Vagina (tissue), 2 donors: ENCODE measurements around the gene PIP5K1B. TPM values are rescaled to one million over a fixed set of nuclear protein-coding genes. Genes with fewer than 3 reads are reported as not detected.

Source experiments
- DNase-seq, 2 donors: peaks; one replicate each; pipeline ENCODE4 v3.0.0-alpha.2; 2017; ENCODE audit errors: extremely low spot score in 2 of 2
- H3K27ac ChIP-seq: fragments of 200-600 bp; sonication (generic); one replicate; pipeline ENCODE4 v1.5.1; 2019
- H3K27me3 ChIP-seq: fragments of 200-600 bp; sonication (generic); one replicate; pipeline ENCODE4 v1.5.1; 2019
- H3K36me3 ChIP-seq, 2 donors: fragments of 200-600 bp; sonication (generic); one replicate each; pipeline ENCODE4 v1.5.1; 2017 to 2019
- H3K4me1 ChIP-seq: fragments of 200-600 bp; sonication (generic); one replicate; pipeline ENCODE4 v1.5.1; 2019
- H3K4me3 ChIP-seq, 2 donors: fragments of 200-600 bp; sonication (generic); 1 replicate in 1 of 2; 2 replicates in 1 of 2; pipeline ENCODE4 v1.5.1; 2016 to 2019
- H3K9me3 ChIP-seq: fragments of 200-600 bp; sonication (generic); one replicate; pipeline ENCODE4 v1.5.1; 2019
- CTCF ChIP-seq, 3 experiments: fragments of 450-650 bp in 2 of 3; fragments of 200-600 bp in 1 of 3; sonication (generic) in 1 of 3; IDR thresholded peaks; one replicate each; pipeline ENCODE4 v1.5.1; 2017 to 2019; ENCODE audit warnings: antibody characterized with exemption in 3 of 3, mild to moderate bottlenecking in 2 of 3, moderate library complexity in 2 of 3
- POLR2A ChIP-seq, 2 donors: fragments of 450-650 bp; IDR thresholded peaks; one replicate each; pipeline ENCODE4 v1.6.1; 2017; ENCODE audit warnings: antibody characterized with exemption in 2 of 2, mild to moderate bottlenecking in 2 of 2, moderate library complexity in 2 of 2
- POLR2AphosphoS5 ChIP-seq, 2 donors: sonication (generic); formaldehyde crosslinking; IDR thresholded peaks; one replicate each; pipeline ENCODE4 v1.9.0; 2017; ENCODE audit warnings: antibody characterized with exemption in 2 of 2, mild to moderate bottlenecking in 2 of 2, low read depth in 1 of 2; ENCODE audit not compliant: insufficient read depth in 1 of 2
- intact Hi-C: fragments of 100-400 bp; cut with DNase I; formaldehyde crosslinking; loops from one replicate; pipeline ENCODE4 v1.15.1; 2023
- total RNA-seq: library from RNA; depleted of rRNA; stranded (reverse); fragments of >200 nt; gene quantifications from one replicate; pipeline ENCODE4 v1.2.3, GENCODE V29; 2016

The PIP5K1B gene
- total RNA-seq, 1 donor from 2014 or later, result 2.9 TPM

GRCh38 chr9:69016191-69017096 lies 311.4 kb downstream of the PIP5K1B start:
- Histone ChIP-seq H3K4me1 (no peaks in the 10 kb centered on the region), H3K27ac (no peak overlapping the region), H3K27me3 (no peaks in the 10 kb centered on the region), H3K4me3 (no peak overlapping the region), H3K36me3 (no peaks in the 10 kb centered on the region), H3K9me3 (no peaks in the 10 kb centered on the region)
- intact Hi-C loops, result loop anchor here (5.0 kb wide), 1 partner anchor 419 kb away; no protein-coding TSS in a partner anchor
- TF ChIP-seq CTCF (IDR thresholded peaks at IDR 0.05), result no peak
- no peak for TF ChIP-seq POLR2A (IDR thresholded peaks at IDR 0.05)
- no peak for TF ChIP-seq POLR2AphosphoS5 (IDR thresholded peaks at IDR 0.05; ENCODE audit: insufficient read depth in 1 of 2, low read depth in 1 of 2)
- DNase-seq, result no peak

GRCh38 chr9:69018737-69019136 lies 313.7 kb downstream of the PIP5K1B start:
- TF ChIP-seq POLR2AphosphoS5 (IDR thresholded peaks at IDR 0.05; ENCODE audit: insufficient read depth in 1 of 2, low read depth in 1 of 2) (no peak), POLR2A (IDR thresholded peaks at IDR 0.05) (no peak), CTCF (IDR thresholded peaks at IDR 0.05) (no peak)
- H3K9me3 ChIP-seq, result no peaks in the 10 kb centered on the region
- intact Hi-C loops, result loop anchor here (5.0 kb wide), 1 partner anchor 421 kb away; no protein-coding TSS in a partner anchor
- no peaks in the 10 kb centered on the region for H3K27me3 ChIP-seq
- no peaks in the 10 kb centered on the region for H3K4me1 ChIP-seq
- no peak overlapping the region for H3K4me3 ChIP-seq
- no peaks in the 10 kb centered on the region for H3K36me3 ChIP-seq
- H3K27ac ChIP-seq, result no peak overlapping the region
- DNase-seq, result no peak

- TF ChIP-seq CTCF (IDR thresholded peaks at IDR 0.05) (no peak), POLR2A (IDR thresholded peaks at IDR 0.05) (no peak), POLR2AphosphoS5 (IDR thresholded peaks at IDR 0.05; ENCODE audit: insufficient read depth in 1 of 2, low read depth in 1 of 2) (no peak)
- Histone ChIP-seq H3K27me3 (no peaks in the 10 kb centered on the region), H3K27ac (no peak overlapping the region), H3K36me3 (no peaks in the 10 kb centered on the region), H3K4me1 (no peaks in the 10 kb centered on the region), H3K4me3 (no peak overlapping the region), H3K9me3 (no peaks in the 10 kb centered on the region)
- no peak for DNase-seq
- intact Hi-C loops, result loop anchor here (5.0 kb wide), 1 partner anchor 423 kb away; no protein-coding TSS in a partner anchor
These were observed 314.8 kb downstream of the PIP5K1B start for GRCh38 chr9:69019808-69020207.

GRCh38 chr9:69020301-69021145 lies 315.5 kb downstream of the PIP5K1B start:
- intact Hi-C loops, result no loop called here
- H3K4me3 ChIP-seq, result no peak overlapping the region
- no peak for DNase-seq
- no peak overlapping the region for H3K27ac ChIP-seq
- TF ChIP-seq CTCF (IDR thresholded peaks at IDR 0.05) (no peak), POLR2A (IDR thresholded peaks at IDR 0.05) (no peak), POLR2AphosphoS5 (IDR thresholded peaks at IDR 0.05; ENCODE audit: insufficient read depth in 1 of 2, low read depth in 1 of 2) (no peak)
- no peaks in the 10 kb centered on the region for H3K4me1 ChIP-seq
- no peaks in the 10 kb centered on the region for H3K9me3 ChIP-seq
- H3K36me3 ChIP-seq, result no peaks in the 10 kb centered on the region
- H3K27me3 ChIP-seq, result no peaks in the 10 kb centered on the region
